TTC549 (cell line): Measurements from ENCODE around the gene SERPINE1.

Experiments
- FAIRE-seq: peaks from 2 replicates; lab custom pipeline; 2012; peaks lifted over from hg19 to GRCh38; lab: Jason Lieb, UNC

SERPINE1 gene

DNA sequence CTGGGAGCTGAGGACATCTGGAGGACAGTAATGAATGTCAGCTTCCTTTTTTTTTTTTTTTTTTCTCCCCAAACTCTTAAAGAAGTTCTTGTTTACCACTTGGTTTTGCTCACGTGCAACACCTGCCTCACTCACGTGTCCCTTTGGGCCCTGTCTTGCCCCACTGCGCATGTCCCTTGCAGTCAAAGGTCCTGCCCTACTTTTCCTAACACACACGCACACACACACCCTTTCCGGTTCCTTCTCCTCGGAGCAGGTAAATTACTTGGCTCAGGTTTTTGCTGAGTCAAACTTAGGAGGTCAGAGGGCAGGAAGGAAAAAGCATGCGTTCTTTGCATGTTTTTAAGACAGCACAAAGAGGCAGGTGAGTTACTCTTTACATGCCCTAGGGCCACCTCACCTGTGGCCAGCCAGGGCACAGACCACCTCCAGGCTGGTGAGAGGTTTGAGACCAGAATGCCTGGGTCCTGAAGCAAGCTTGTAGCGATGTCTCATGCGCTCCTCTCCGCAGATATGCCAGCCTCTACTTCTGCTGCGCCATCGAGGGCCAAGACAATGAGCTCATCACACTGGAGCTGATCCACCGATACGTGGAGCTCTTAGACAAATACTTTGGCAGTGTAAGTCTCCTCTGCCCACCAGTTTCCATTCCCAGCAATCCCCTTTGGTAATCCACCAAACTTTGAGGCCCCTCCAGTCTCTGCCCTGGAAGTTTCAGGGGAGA is 30.1 kb downstream of the SERPINE1 start:
- no peak for FAIRE-seq

GRCh38 chr7:101159696-101160674 is 33.1 kb downstream of the SERPINE1 start:
- FAIRE-seq: no peak

DNA sequence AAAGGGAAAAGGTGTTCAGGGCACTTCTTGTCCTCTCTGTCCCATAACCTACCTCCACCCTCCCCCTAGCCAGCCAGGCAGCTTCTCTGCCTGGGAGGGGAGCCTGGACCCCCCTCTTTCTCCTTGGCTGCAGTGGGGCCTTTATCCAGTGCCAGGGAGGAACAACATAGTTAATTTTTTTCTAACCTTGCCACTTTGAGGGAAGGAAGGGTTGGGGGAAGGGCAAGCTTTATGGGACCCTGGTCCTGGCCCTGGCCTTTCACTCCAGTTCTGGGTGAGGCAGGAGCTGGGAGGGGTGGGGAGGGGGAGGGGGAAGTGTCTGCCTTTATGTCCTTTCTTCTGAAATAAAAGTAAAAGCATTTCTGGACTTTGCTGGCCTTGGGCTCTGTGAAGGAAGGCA is 34.0 kb downstream of the SERPINE1 start:
- no peak for FAIRE-seq

- FAIRE-seq: no peak
These were observed 35.0 kb downstream of the SERPINE1 start for GRCh38 chr7:101161692-101162471.

DNA sequence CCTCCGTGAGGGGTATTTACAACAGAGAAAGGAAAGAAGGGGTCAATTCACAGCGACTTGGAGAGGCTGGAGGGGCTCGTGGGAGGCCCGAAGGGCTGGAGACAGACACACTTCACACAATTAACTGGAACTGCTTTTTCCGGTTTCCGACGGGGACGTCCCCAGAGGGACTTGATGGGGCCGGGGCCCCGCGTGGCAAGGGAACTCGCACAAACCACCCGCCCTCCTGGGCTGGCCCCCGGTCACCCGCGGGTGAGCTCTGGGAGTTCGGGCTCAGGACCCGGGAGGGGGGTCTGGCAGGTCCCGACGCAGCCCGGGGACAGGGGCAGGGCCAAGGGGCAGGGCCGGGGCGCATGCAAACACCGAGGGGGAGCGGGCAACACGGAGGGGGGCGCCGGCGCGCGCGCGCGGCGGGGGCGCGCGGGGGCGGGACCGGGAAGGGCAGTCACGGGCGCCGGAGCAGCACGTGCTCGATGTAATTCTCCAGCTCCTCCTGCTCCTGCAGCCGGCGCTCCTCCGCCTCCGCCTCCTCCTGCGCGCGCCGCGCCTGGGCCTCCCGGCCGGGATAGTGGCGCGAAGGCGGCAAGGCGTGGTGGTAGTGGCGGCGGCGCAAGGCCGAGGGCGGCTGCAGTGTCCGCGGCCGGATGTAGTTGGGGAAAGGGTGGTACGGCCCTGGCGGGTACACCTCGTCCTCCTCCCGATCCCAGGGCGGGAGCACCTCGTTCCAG is 35.8 kb downstream of the SERPINE1 start:
- no peak for FAIRE-seq

GRCh38 chr7:101163279-101164070 is 36.6 kb downstream of the SERPINE1 start:
- FAIRE-seq: no peak

DNA sequence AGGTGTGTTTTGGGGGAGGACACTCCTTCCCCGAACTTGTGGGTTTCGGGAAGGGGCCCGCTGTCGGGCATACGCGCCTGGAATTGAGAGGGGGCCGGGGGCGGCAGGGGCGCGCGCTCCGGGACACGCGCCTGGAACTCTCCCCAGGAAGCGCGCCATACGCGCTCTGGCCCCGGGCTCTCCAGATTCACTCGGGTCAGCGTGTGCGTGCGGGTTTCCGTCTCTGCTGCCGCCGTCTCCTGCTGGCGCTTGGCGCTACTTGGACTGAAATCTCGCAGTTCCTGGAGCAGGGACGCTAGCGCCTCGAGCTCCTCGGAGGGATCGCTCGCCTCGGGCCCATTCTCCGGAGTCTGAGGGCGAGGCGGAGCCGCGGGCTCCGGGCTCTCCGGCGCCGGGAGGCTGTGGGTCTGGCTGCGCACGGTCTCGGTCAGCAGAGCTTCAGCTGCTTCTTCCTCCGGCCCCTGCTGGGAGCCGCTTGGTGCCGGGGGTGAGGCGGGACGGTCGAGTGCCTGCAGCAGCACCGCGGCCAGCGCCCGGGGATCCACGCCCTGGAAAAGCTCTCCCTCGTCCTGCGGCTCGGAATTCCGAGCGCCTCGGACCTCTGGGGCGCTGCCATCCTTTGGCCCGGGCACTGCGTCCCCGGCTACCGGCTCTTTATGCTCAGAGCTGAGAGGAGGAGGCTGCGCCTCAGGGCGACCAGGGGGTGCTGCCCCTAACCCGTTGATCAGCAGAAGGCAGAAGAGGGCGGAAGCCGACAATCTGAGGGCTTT is 37.4 kb downstream of the SERPINE1 start:
- FAIRE-seq: no peak

GRCh38 chr7:101165075-101165957 is 38.4 kb downstream of the SERPINE1 start, which contains the start of gene VGF:
Gene VGF (minus strand): TSS chr7:101165569. CDS start chr7:101164843, 726 bp downstream.
- FAIRE-seq: peak; percentile 41

DNA sequence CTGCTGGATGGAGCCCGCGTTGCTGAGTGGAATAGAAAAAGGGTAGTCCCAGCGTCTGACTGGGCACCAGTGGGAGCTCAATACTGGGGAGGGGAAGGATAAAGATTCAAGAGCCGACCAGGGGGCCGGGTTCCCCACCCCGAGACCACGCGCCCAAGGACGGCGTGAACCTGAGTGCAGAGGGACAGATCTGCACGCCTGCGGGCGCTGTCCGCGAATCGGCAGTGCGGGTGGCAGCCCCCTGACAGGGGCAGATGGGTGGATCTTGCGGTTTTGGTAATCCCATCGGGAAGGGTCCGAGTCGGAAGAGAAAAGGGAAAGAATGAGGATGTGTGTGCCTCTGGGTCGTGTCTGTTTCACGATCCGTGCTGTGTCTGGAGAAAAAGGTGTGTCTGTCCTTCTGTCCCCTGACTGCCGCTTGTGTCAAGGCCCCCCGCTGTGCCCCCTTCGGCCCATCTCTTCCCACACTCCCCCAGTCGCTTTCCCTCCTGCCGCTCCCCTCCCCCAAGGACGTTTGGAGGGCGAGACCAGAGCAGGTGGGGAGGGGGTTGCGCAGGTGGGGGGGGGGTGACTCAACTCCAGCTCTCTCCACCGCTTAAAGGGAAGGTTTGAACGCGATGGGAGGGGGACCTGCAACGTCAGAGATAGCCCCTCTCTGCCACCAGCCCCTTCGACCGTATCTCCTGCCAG is 39.2 kb downstream of the SERPINE1 start:
- no peak for FAIRE-seq

DNA sequence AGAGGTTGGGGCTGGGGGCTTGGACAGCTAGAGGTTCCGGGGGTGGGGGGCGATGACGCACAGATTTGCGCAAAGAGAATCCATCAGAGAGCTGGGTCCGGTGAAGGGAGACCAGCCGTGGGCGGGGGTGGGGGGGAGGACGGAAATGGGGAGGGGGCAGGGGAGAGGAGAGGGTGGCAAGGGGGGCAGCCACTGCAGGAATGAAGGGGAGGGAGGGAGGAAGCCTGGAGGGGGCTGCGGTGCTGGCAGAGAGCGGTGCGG is 39.7 kb downstream of the SERPINE1 start:
- no peak for FAIRE-seq

DNA sequence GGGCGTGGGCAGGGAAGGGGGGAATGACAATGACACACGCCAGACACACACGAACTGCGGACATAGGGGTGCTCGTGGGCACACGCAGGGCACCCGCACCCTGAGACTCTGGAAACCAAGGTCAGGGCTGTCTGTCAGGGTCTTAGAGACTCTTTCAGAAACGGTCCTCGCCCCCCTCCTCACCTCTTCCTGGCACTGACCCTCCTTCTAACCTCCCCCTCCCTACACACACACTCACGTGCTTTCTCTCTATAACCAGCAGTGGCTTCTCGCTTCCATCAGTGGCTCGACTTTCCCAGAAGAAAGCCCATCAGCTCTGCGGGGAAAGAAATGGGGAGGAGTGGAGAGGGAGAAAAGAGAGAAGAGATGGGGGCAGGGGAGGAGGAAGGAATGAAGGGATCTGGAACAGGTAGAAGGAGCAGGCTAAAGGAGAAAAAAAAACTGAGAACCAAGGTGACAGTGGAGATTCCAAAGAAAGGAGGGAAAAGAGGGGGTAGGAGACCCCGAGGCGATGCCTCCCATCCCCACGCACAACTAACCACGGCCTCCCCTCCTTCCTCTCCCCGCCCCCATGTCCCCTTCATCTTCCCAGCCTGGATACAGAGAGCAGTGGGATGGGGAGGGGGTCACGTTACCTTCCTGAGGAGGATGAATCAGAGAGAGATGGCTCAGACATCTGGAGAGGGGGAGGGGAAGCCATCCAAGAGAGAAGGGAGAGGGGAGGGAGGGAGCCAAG is 40.2 kb downstream of the SERPINE1 start:
- FAIRE-seq: no peak

DNA sequence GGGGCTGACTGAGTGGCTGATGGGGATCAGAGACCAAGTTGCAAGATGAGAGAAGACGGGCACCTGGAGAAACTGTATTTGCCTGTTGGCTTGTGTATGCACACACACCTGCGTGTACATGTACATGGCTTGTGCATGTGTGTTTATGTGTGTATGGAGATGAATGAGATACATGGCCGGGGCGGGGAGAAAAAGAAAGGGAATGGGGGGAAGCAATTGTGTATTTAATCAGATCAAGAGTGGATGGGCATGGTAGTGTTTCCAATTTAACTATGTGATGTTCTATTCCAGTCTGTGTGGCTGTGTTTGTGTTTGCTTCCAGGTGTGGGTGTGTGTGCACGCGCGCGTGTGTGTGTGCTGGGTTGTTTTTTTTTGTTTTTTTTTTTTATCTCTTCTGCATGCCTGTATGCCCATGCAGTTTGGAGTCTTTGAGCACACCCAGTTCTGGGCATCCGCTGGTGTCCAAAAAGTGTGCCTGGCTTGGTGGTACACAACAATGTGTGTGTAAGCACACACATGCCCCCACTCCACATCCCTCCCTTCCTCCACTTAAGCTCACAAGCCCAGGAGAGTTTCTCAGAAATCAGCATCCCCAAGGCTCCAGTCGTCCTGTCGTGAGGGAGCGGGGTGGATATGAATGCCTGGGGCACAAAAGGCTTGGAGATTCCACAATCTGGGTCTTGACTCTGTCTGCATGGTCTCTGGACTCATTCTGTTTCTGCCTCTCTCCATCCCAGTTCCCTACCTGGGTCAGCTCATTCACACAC is 40.9 kb downstream of the SERPINE1 start:
- FAIRE-seq: no peak

DNA sequence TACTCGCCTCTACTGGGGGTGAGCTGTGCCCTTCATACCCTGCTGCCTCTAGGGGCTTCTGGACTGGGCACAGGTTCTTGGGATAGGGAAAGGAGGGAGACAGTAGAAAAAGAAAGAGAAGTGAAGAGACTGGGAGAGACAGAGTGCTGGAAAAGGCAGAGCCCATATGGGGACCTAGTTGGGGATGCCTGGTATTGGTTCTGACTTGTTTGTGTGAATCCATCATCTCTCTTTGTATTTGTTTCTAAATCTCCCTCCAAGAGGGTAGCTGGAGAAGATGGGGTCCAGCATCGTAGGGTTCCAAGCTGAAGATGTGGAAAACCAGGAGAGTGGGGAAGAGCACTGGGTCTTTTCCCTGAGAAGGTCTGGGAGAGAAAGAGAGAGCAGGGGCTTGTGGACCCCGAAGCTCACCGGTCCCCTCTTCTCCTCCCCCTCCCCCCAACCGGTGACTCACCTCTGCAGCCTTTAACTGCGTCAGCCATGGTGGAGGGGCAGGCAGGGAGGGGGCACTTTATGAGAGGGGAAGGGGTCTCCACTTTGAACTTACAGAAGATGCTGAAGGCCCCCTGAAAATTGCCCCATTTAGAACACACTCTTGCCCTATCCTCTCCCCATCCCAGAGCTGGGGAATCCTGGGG is 41.6 kb downstream of the SERPINE1 start:
- FAIRE-seq: no peak

GRCh38 chr7:101169110-101169837 is 42.4 kb downstream of the SERPINE1 start:
- no peak for FAIRE-seq

DNA sequence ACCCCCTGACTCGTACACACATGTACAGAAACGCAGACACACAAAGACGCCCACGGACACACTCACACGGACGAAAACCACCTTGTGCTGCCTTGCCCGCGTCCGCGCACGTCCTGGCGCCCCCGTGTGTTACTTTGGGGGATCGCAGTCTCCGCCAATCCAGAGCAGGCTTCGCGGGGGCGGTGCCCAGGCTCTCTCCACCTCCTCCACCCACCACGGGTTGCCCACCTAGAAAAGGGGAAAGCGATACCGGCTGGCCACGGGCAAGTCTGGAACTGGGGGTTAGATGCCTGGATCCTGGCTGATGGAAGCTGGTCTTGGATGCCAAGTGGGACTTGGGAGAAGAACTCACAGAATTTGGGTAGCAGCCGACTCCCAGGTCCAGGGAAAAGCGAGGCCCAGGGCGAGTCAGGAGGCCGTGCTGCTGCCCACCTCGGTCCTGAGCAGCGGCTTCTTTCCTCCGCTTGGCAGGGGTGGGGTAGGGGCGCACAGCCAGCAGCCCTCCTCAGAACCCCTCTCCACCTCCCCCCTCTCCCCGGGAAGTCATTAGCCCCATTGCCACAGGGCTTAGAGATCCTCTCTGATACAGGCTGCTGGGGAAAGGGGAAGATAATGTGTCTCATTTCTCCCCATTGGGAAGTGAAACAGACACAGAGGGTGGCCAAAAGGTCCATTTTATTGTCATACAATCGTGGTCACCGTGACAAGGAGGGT is 43.1 kb downstream of the SERPINE1 start:
- FAIRE-seq: no peak
